Putamen (tissue), 1 donor: ENCODE results near the gene ZNF385A.
"Not testable (repeated sequence)": the region's sequence is repeated elsewhere in the genome, so short reads cannot be mapped to it uniquely, and the experiment has no call there.

Experiments used
- DNase-seq: peaks from one replicate; pipeline ENCODE4 v3.0.0-alpha.2; 2016; ENCODE audit warnings: low spot score

Gene ZNF385A

GRCh38 chr12:54325442-54326109 is 59.0 kb downstream of the ZNF385A start:
- not testable (repeated sequence) for DNase-seq

- DNase-seq, result peak; percentile 100
These were observed 59.7 kb downstream of the ZNF385A start, which contains the start of gene COPZ1 for GRCh38 chr12:54324617-54325441. Gene COPZ1 (plus strand): TSS chr12:54325131. CDS start chr12:54325164, 33 bp downstream.

- DNase-seq, result no peak
These were observed 63.2 kb downstream of the ZNF385A start for GRCh38 chr12:54321363-54321762.
